ENCODE results near the gene SNX25. TPM values are rescaled to one million over a fixed set of nuclear protein-coding genes. Genes with fewer than 3 reads are reported as not detected.
A peak's percentile ranks its signal among the peaks of the same experiment; 100 is the strongest.

The SNX25 gene
- total RNA-seq, 6 experiments from 2014 or later: 8.0 to 13.0 (median 10.5) TPM

GRCh38 chr4:185405296-185405999, 196.1 kb downstream of the SNX25 start:
- H3K4me1 ChIP-seq: no peaks in the 10 kb centered on the region
- no peak overlapping the region for H3K27ac ChIP-seq
- ATAC-seq: peak in 2 of 4 donors; percentile 43 to 58
- WGBS (ENCODE audit: insufficient coverage, low coverage, low lambda C conversion rate, missing lambda C conversion rate): 78% methylated on average over 6 of the region's 6 CpGs
- no peaks in the 10 kb centered on the region for H3K27me3 ChIP-seq
- H3K36me3 ChIP-seq: peaks cover 0 to 36% (median 7%) of the 10 kb centered on the region in 4 donors
- no peak for DNase-seq
- no peak overlapping the region for H3K4me3 ChIP-seq
- no peak for TF ChIP-seq CTCF (IDR thresholded peaks at IDR 0.05)
- no peak for TF ChIP-seq POLR2A (IDR thresholded peaks at IDR 0.05)
- intact Hi-C loops (cut with DNase I): no loop called here
- no peaks in the 10 kb centered on the region for H3K9me3 ChIP-seq

GRCh38 chr4:185408432-185408831, 199.0 kb downstream of the SNX25 start:
- no peaks in the 10 kb centered on the region for H3K4me1 ChIP-seq
- intact Hi-C loops (cut with DNase I): no loop called here
- no peaks in the 10 kb centered on the region for H3K27me3 ChIP-seq
- no peak for TF ChIP-seq CTCF (IDR thresholded peaks at IDR 0.05)
- TF ChIP-seq POLR2A (IDR thresholded peaks at IDR 0.05): no peak
- no peak overlapping the region for H3K27ac ChIP-seq
- ATAC-seq (no peak), DNase-seq (no peak)
- H3K9me3 ChIP-seq: no peaks in the 10 kb centered on the region
- WGBS (ENCODE audit: insufficient coverage, low coverage, low lambda C conversion rate, missing lambda C conversion rate): 96% methylated on average over 2 of the region's 2 CpGs
- no peak overlapping the region for H3K4me3 ChIP-seq
- peaks cover 0 to 21% (median 6%) of the 10 kb centered on the region in 4 donors for H3K36me3 ChIP-seq

- ATAC-seq (peak in 3 of 4 donors; percentile 33 to 63 (median 45)), DNase-seq (no peak)
- H3K27me3 ChIP-seq: no peaks in the 10 kb centered on the region
- no peak overlapping the region for H3K4me3 ChIP-seq
- whole genome bisulfite sequencing (ENCODE audit: insufficient coverage, low coverage, low lambda C conversion rate, missing lambda C conversion rate): 60% methylated on average over 5 of the region's 5 CpGs
- intact Hi-C loops (cut with DNase I): no loop called here
- H3K36me3 ChIP-seq: peaks cover 0 to 42% (median 2%) of the 10 kb centered on the region in 4 donors
- H3K9me3 ChIP-seq: no peaks in the 10 kb centered on the region
- TF ChIP-seq POLR2A (IDR thresholded peaks at IDR 0.05): no peak
- peak overlapping the region in 1 of 3 donors; percentile 7 for H3K27ac ChIP-seq
- H3K4me1 ChIP-seq: no peaks in the 10 kb centered on the region
Observed at GRCh38 chr4:185411849-185412248, 202.5 kb downstream of the SNX25 start.

- Histone ChIP-seq H3K27me3 (no peaks in the 10 kb centered on the region), H3K4me1 (no peaks in the 10 kb centered on the region), H3K4me3 (no peak overlapping the region), H3K36me3 (peaks cover 0 to 46% (median 4%) of the 10 kb centered on the region in 4 donors), H3K9me3 (no peaks in the 10 kb centered on the region), H3K27ac (peak overlapping the region in 1 of 3 donors; percentile 7)
- intact Hi-C loops (cut with DNase I): no loop called here
- ATAC-seq: peak; percentile 21 to 53 (median 40)
- 66% methylated on average over 5 of the region's 5 CpGs for WGBS (ENCODE audit: insufficient coverage, low coverage, low lambda C conversion rate, missing lambda C conversion rate)
- TF ChIP-seq CTCF (IDR thresholded peaks at IDR 0.05): no peak
- no peak for TF ChIP-seq POLR2A (IDR thresholded peaks at IDR 0.05)
- no peak for DNase-seq
Observed at GRCh38 chr4:185412412-185412811, 203.0 kb downstream of the SNX25 start.

Other genes starting within 250 kb of the SNX25 start
- not detected for gene HELT, start 191.1 kb upstream of the SNX25 start, total RNA-seq
- gene SLC25A4, start 66.3 kb upstream of the SNX25 start, total RNA-seq: 10 to 100 TPM; 24.1 to 36.7 (median 27.0) TPM
- 10 to 100 TPM; 11.7 to 25.6 (median 20.5) TPM for gene CFAP97, start 5.6 kb upstream of the SNX25 start, total RNA-seq
- gene LRP2BP, start 186.3 kb downstream of the SNX25 start, total RNA-seq: under 1 TPM; 0.19 to 0.37 (median 0.27) TPM
- 10 to 100 TPM in 2 of 6 experiments, 1 to 10 TPM in 4; 3.9 to 19.0 (median 6.0) TPM for gene ANKRD37, start 187.2 kb downstream of the SNX25 start, total RNA-seq
- 10 to 100 TPM; 12.8 to 17.6 (median 14.0) TPM for gene UFSP2, start 216.4 kb downstream of the SNX25 start, total RNA-seq